Esophagus muscularis mucosa (tissue), 3 donors: ENCODE results near the gene TSSC4.

Experiments used
- CTCF ChIP-seq, 3 experiments: fragments of 200-600 bp in 2 of 3; fragments of 450-650 bp in 1 of 3; sonication (generic) in 2 of 3; IDR thresholded peaks; one replicate each; pipeline ENCODE4 v1.5.1; 2017 to 2019; ENCODE audit warnings: antibody characterized with exemption in 3 of 3, mild to moderate bottlenecking in 2 of 3, moderate library complexity in 1 of 3
- POLR2A ChIP-seq: fragments of 450-650 bp; IDR thresholded peaks from one replicate; pipeline ENCODE4 v1.6.1; 2017; ENCODE audit warnings: antibody characterized with exemption, moderate library complexity, mild to moderate bottlenecking, low read depth

GRCh38 chr11:2435288-2436012 is 34.9 kb downstream of the TSSC4 start:
- TF ChIP-seq CTCF (IDR thresholded peaks at IDR 0.05), result no peak
- TF ChIP-seq POLR2A, result no peak
